ENCODE data around the gene CAPN5.
"Not testable (repeated sequence)": the region's sequence is repeated elsewhere in the genome, so short reads cannot be mapped to it uniquely, and the experiment has no call there.

CAPN5 gene

GRCh38 chr11:77066229-77067042 is at the start of gene CAPN5:
Gene CAPN5 (plus strand): TSS chr11:77066971. CDS start chr11:77084887, 17,916 bp downstream.
- Histone ChIP-seq H3K4me1 (ENCODE audit: low read depth, poor library complexity, severe bottlenecking) (no peaks in the 10 kb centered on the region), H3K9ac (peak within 1 kb of the TSS; percentile 22; the same call in 1 of the 2 replicates), H3K79me2 (ENCODE audit: insufficient read depth, low read depth) (no peaks in the 10 kb centered on the region), H4K20me1 (ENCODE audit: insufficient read depth) (no peaks in the 10 kb centered on the region), H3K4me3 (IDR thresholded peaks at IDR 0.05; ENCODE audit: insufficient read depth, low read depth, low read length) (no peak within 1 kb of the TSS), H3K4me2 (peak within 1 kb of the TSS; percentile 63), H3K27ac (no peak within 1 kb of the TSS), H2AFZ (ENCODE audit: low read depth) (peak within 1 kb of the TSS; percentile 99), H3K27me3 (ENCODE audit: insufficient read depth, low read depth) (no peaks in the 10 kb centered on the region; the same call in 1 of the 2 replicates), H3K36me3 (ENCODE audit: insufficient read depth) (no peaks in the 10 kb centered on the region)
- peak; percentile 19; the same call in 1 of the 2 replicates for TF ChIP-seq CTCF (conservative IDR thresholded peaks at IDR 0.05; ENCODE audit: low read depth, low read length)

- not testable (repeated sequence) for H3K9ac ChIP-seq; H3K79me2 ChIP-seq (ENCODE audit: insufficient read depth, low read depth); H3K4me1 ChIP-seq (ENCODE audit: low read depth, poor library complexity, severe bottlenecking); H3K27me3 ChIP-seq (ENCODE audit: insufficient read depth, low read depth); H3K4me2 ChIP-seq; H2AFZ ChIP-seq (ENCODE audit: low read depth); H3K27ac ChIP-seq; H3K4me3 ChIP-seq (IDR thresholded peaks at IDR 0.05; ENCODE audit: insufficient read depth, low read depth, low read length); H4K20me1 ChIP-seq (ENCODE audit: insufficient read depth); H3K36me3 ChIP-seq (ENCODE audit: insufficient read depth)
These were observed 48.3 kb upstream of the CAPN5 start for GRCh38 chr11:77018396-77018924.

GRCh38 chr11:77019976-77020595 is 46.7 kb upstream of the CAPN5 start:
- no peaks in the 10 kb centered on the region for H3K27me3 ChIP-seq (ENCODE audit: insufficient read depth, low read depth)
- no peak for TF ChIP-seq CTCF (conservative IDR thresholded peaks at IDR 0.05; ENCODE audit: low read depth, low read length)
- H2AFZ ChIP-seq (ENCODE audit: low read depth): no peak overlapping the region
- no peaks in the 10 kb centered on the region for H3K36me3 ChIP-seq (ENCODE audit: insufficient read depth)
- no peaks in the 10 kb centered on the region for H4K20me1 ChIP-seq (ENCODE audit: insufficient read depth)
- no peak overlapping the region for H3K9ac ChIP-seq
- H3K27ac ChIP-seq: no peak overlapping the region
- no peak overlapping the region for H3K4me3 ChIP-seq (IDR thresholded peaks at IDR 0.05; ENCODE audit: insufficient read depth, low read depth, low read length)
- no peak overlapping the region for H3K4me2 ChIP-seq
- no peaks in the 10 kb centered on the region for H3K4me1 ChIP-seq (ENCODE audit: low read depth, poor library complexity, severe bottlenecking)
- H3K79me2 ChIP-seq (ENCODE audit: insufficient read depth, low read depth): no peaks in the 10 kb centered on the region

GRCh38 chr11:77020734-77021133 is 46.0 kb upstream of the CAPN5 start:
- no peak for TF ChIP-seq CTCF (conservative IDR thresholded peaks at IDR 0.05; ENCODE audit: low read depth, low read length)
- Histone ChIP-seq H3K27me3 (ENCODE audit: insufficient read depth, low read depth) (no peaks in the 10 kb centered on the region), H4K20me1 (ENCODE audit: insufficient read depth) (no peaks in the 10 kb centered on the region), H2AFZ (ENCODE audit: low read depth) (no peak overlapping the region), H3K36me3 (ENCODE audit: insufficient read depth) (no peaks in the 10 kb centered on the region), H3K4me2 (no peak overlapping the region), H3K79me2 (ENCODE audit: insufficient read depth, low read depth) (no peaks in the 10 kb centered on the region), H3K9ac (no peak overlapping the region), H3K27ac (no peak overlapping the region), H3K4me3 (IDR thresholded peaks at IDR 0.05; ENCODE audit: insufficient read depth, low read depth, low read length) (no peak overlapping the region), H3K4me1 (ENCODE audit: low read depth, poor library complexity, severe bottlenecking) (no peaks in the 10 kb centered on the region)

Measured in KMS-11 (cell line).